Hepatocyte (in vitro differentiated cells): ENCODE measurements around the gene UQCRHL. TPM values are rescaled to one million over a fixed set of nuclear protein-coding genes. Genes with fewer than 3 reads are reported as not detected.

Experiments
- DNase-seq: peaks from one replicate; pipeline ENCODE4 v3.0.0-alpha.2; 2016; ENCODE audit warnings: low spot score
- H2AFZ ChIP-seq: fragments of 200-600 bp; sonication (generic); 2 replicates; pipeline ENCODE4 v1.6.0; 2016; ENCODE audit warnings: antibody characterized with exemption, mild to moderate bottlenecking
- H3K27ac ChIP-seq: fragments of 200-600 bp; sonication (generic); 2 replicates; pipeline ENCODE4 v1.5.1; 2016; ENCODE audit warnings: mild to moderate bottlenecking
- H3K27me3 ChIP-seq: fragments of 200-600 bp; sonication (generic); 2 replicates; pipeline ENCODE4 v1.6.1; 2016
- H3K36me3 ChIP-seq: fragments of 200-600 bp; sonication (generic); replicated peaks from 2 replicates; pipeline ENCODE4 v1.5.1; 2016; ENCODE audit warnings: low read depth; ENCODE audit not compliant: insufficient read depth
- H3K4me1 ChIP-seq: fragments of 200-600 bp; sonication (generic); 2 replicates; pipeline ENCODE4 v1.5.1; 2016; ENCODE audit warnings: mild to moderate bottlenecking, moderate library complexity; ENCODE audit not compliant: insufficient read depth
- H3K4me2 ChIP-seq: fragments of 200-600 bp; sonication (generic); 2 replicates; pipeline ENCODE4 v1.6.0; 2016
- H3K4me3 ChIP-seq: fragments of 200-600 bp; sonication (generic); 2 replicates; pipeline ENCODE4 v1.5.1; 2016; ENCODE audit warnings: mild to moderate bottlenecking
- H3K79me2 ChIP-seq: fragments of 200-600 bp; sonication (generic); 2 replicates; pipeline ENCODE4 v1.6.0; 2017; ENCODE audit warnings: mild to moderate bottlenecking
- H3K9me2 ChIP-seq: fragments of 200-600 bp; sonication (generic); replicated peaks from 2 replicates; pipeline ENCODE4 v1.6.0; 2017; ENCODE audit warnings: mild to moderate bottlenecking; ENCODE audit not compliant: insufficient read depth
- H3K9me3 ChIP-seq: fragments of 200-600 bp; sonication (generic); 2 replicates; pipeline ENCODE4 v1.5.1; 2016; ENCODE audit warnings: low read depth, mild to moderate bottlenecking
- H4K20me1 ChIP-seq: fragments of 200-600 bp; sonication (generic); 2 replicates; pipeline ENCODE4 v1.6.0; 2016; ENCODE audit warnings: mild to moderate bottlenecking; ENCODE audit not compliant: insufficient read depth, poor library complexity, severe bottlenecking
- EZH2 ChIP-seq: fragments of 200-600 bp; sonication (generic); IDR thresholded peaks from 2 replicates; pipeline ENCODE4 v1.6.1; 2016; ENCODE audit warnings: antibody characterized with exemption, mild to moderate bottlenecking, borderline replicate concordance
- EZH2phosphoT487 ChIP-seq: fragments of 200-600 bp; sonication (generic); IDR thresholded peaks from one replicate; pipeline ENCODE4 v1.6.1; 2018; ENCODE audit warnings: antibody characterized with exemption, mild to moderate bottlenecking, low read depth, moderate library complexity; ENCODE audit not compliant: unreplicated experiment, severe bottlenecking
- WGBS: methylation state at CpG from one replicate; pipeline ENCODE4 v1.1.6; 2016; ENCODE audit warnings: low lambda C conversion rate; ENCODE audit errors: missing lambda C conversion rate; 5-methylcytosine and 5-hydroxymethylcytosine counted together
- polyA plus RNA-seq: library from polyadenylated mRNA; unstranded; fragments of >200 nt; fragmentation: Nextera tagmentation; extraction: Ambion mirVana; gene quantifications from 2 replicates; pipeline ENCODE4 v1.2.1, GENCODE V29; 2016
- total RNA-seq: library from RNA; depleted of rRNA; stranded (reverse); fragments of >200 nt; gene quantifications from 2 replicates; pipeline ENCODE4 v1.2.3, GENCODE V29; 2014
- TF ChIP-seq, protein P1 (sequence below): fragments of 200-600 bp; sonication (generic); IDR thresholded peaks from 2 replicates; pipeline ENCODE4 v1.5.1; 2016; ENCODE audit warnings: antibody characterized with exemption, mild to moderate bottlenecking; ENCODE audit not compliant: poor library complexity

UQCRHL gene
- total and polyA plus RNA-seq, 2 experiments from 2014 or later: 1.0 to 2.6 TPM

DNA sequence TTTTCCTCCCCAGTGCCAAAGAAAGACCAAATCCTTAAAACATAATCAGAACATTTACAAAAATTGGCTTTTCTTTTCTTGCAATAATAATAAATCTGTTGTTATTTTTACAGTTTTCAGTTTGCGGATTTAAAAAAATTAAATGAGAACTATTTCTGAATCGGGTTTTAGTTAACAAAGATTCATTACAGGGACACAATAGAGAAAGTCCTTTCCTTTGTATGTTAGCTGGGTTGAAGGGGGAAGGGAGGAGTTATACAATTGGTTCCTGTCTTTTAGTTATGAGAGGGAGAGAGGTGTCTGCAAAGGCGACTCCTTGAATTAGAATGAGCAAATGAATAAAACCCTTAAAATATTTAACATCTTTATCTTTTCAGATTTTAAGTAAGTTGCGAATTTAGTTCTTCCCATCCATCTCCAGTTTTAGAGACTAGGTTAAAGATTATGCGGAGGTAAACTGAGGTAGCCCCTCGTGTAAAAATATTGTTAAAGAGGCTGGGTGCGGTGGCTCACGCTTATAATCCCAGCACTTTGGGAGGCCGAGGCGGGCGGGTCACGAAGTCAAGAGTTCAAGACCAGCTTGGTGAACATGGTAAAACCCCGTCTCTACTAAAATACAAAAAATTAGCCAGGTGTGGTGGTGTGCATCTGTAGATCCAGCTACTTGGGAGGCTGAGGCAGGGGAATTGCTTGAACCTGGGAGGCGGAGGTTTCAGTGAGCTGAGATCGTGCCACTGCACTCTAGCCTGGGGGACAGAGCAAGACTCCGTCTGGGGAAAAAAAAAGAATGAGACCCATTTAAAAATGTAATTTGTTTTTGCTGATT lies 44.0 kb upstream of the UQCRHL start:
- Histone ChIP-seq H3K4me1 (peaks cover 31% of the 10 kb centered on the region), H3K27me3 (no peaks in the 10 kb centered on the region), H3K4me3 (peak overlapping the region; percentile 92), H2AFZ (no peak overlapping the region), H3K9me2 (no peaks in the 10 kb centered on the region), H3K4me2 (peak overlapping the region; percentile 86), H4K20me1 (peaks cover 23% of the 10 kb centered on the region), H3K36me3 (no peaks in the 10 kb centered on the region), H3K27ac (peak overlapping the region; percentile 98), H3K9me3 (no peaks in the 10 kb centered on the region), H3K79me2 (peaks cover 86% of the 10 kb centered on the region)
- TF ChIP-seq EZH2: no peak
- TF ChIP-seq, protein P1, sequence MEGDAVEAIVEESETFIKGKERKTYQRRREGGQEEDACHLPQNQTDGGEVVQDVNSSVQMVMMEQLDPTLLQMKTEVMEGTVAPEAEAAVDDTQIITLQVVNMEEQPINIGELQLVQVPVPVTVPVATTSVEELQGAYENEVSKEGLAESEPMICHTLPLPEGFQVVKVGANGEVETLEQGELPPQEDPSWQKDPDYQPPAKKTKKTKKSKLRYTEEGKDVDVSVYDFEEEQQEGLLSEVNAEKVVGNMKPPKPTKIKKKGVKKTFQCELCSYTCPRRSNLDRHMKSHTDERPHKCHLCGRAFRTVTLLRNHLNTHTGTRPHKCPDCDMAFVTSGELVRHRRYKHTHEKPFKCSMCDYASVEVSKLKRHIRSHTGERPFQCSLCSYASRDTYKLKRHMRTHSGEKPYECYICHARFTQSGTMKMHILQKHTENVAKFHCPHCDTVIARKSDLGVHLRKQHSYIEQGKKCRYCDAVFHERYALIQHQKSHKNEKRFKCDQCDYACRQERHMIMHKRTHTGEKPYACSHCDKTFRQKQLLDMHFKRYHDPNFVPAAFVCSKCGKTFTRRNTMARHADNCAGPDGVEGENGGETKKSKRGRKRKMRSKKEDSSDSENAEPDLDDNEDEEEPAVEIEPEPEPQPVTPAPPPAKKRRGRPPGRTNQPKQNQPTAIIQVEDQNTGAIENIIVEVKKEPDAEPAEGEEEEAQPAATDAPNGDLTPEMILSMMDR: no peak
- TF ChIP-seq EZH2phosphoT487: no peak
- 75% methylated on average over 16 of the region's 16 CpGs for whole genome bisulfite sequencing
- DNase-seq: no peak

DNA sequence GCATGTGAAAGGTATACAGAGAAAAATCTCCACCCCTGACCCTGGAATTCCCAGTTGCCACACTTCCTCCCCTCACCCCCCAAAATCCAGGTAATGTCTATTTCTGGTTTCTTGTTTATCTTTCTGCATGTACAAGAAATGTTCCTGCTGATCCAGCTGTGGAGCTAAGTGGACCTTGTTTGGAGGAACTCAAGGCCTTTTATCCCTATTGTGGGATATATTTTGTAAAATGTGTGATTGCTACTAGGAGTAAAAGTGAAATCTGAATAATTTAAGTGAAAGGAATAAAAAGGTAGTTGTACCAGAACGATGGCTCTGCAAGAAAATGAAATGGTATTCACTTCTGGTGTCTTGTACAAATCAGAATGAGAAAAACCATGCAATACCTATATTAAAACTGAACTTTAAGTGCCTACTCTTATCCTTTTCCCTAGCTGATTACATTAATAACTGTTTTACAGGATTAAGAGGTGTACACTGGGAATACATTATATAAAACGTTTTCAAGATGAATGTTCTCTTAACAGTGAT lies 43.1 kb upstream of the UQCRHL start:
- TF ChIP-seq, protein P1: no peak
- TF ChIP-seq EZH2: no peak
- no peak for TF ChIP-seq EZH2phosphoT487

DNA sequence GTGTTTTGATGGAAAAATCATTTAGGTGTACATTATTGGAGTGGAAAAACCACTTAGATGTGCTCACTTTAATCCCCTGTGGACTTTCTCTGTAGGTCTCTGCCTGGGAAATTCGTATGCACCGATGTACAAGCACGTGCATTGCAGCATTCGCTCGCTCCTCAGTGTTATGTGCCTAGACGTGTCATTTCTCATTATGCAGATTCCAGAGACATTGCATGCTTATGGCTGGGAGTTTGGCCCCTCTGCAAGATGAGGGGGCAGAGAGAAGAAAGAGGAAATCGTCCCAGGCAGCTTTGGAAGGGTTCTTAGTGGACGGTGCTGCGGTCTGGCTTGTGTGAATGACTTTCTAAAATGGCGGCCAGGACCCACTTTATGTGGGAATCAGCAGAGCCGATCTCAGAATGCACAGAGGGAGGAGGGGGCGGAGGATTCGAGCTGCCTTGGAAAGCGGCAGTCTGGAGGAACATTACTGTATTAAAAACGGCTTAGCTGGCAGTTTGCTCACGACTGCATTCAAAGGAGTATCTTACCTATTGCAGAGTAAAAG lies 42.4 kb upstream of the UQCRHL start:
- Histone ChIP-seq H2AFZ (peak overlapping the region; percentile 39), H3K4me2 (peak overlapping the region; percentile 86), H3K9me2 (no peaks in the 10 kb centered on the region), H3K36me3 (no peaks in the 10 kb centered on the region), H3K4me3 (peak overlapping the region; percentile 92), H3K9me3 (no peaks in the 10 kb centered on the region), H4K20me1 (peaks cover 15% of the 10 kb centered on the region), H3K27me3 (no peaks in the 10 kb centered on the region), H3K79me2 (peaks cover 84% of the 10 kb centered on the region), H3K27ac (peak overlapping the region; percentile 98), H3K4me1 (peaks cover 33% of the 10 kb centered on the region)
- TF ChIP-seq, protein P1: no peak
- TF ChIP-seq EZH2 (no peak), EZH2phosphoT487 (no peak)
- peak; percentile 79 for DNase-seq
- 1% methylated on average over 16 of the region's 16 CpGs for WGBS

More for the DNA sequence above, 43.1 kb upstream of the UQCRHL start:
- Histone ChIP-seq H3K36me3 (no peaks in the 10 kb centered on the region), H3K4me1 (peaks cover 33% of the 10 kb centered on the region), H4K20me1 (peaks cover 22% of the 10 kb centered on the region), H3K9me2 (no peaks in the 10 kb centered on the region), H2AFZ (peak overlapping the region; percentile 39), H3K4me3 (peak overlapping the region; percentile 92), H3K9me3 (no peaks in the 10 kb centered on the region), H3K27ac (peak overlapping the region; percentile 98), H3K79me2 (peaks cover 84% of the 10 kb centered on the region), H3K4me2 (peak overlapping the region; percentile 86), H3K27me3 (no peaks in the 10 kb centered on the region)
- WGBS: 10% methylated on average over 2 of the region's 2 CpGs
- DNase-seq: peak; percentile 23
